AG10803 (cell line): Measurements from ENCODE around the gene SCGB1D2.

Experiments
- DNase-seq: peaks from one replicate; pipeline ENCODE4 v3.0.0; 2010; ENCODE audit warnings: low read depth
- H3K4me3 ChIP-seq: 2 replicates; pipeline ENCODE4 v1.5.1; 2011; ENCODE audit warnings: mild to moderate bottlenecking, low read length, control low read depth
- TF ChIP-seq, protein P1 (sequence below): conservative IDR thresholded peaks from 2 replicates; pipeline ENCODE4 v1.5.1; 2011; ENCODE audit warnings: mild to moderate bottlenecking, low read length, control low read depth, inconsistent platforms

Gene SCGB1D2

DNA sequence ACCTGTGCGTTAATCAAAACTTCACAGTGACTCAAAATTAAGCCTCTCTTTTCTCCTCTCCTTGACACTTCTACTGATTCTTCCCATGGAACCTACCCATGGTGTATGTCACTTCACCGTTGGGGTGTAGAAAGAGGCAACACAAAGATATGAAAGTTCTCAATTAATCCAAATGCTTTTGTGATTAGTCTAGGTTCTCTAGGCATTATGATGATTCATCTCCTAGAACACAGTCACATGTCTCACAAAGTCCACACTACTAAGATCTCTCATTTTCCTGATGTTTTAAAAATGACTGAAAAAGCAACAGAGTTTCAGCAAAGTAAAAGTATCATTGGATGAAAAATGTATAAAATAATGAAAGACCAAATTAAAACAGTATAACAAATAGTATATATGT, 14.2 kb downstream of the SCGB1D2 start:
- DNase-seq, result no peak
- no peak overlapping the region for H3K4me3 ChIP-seq
- TF ChIP-seq, protein P1, sequence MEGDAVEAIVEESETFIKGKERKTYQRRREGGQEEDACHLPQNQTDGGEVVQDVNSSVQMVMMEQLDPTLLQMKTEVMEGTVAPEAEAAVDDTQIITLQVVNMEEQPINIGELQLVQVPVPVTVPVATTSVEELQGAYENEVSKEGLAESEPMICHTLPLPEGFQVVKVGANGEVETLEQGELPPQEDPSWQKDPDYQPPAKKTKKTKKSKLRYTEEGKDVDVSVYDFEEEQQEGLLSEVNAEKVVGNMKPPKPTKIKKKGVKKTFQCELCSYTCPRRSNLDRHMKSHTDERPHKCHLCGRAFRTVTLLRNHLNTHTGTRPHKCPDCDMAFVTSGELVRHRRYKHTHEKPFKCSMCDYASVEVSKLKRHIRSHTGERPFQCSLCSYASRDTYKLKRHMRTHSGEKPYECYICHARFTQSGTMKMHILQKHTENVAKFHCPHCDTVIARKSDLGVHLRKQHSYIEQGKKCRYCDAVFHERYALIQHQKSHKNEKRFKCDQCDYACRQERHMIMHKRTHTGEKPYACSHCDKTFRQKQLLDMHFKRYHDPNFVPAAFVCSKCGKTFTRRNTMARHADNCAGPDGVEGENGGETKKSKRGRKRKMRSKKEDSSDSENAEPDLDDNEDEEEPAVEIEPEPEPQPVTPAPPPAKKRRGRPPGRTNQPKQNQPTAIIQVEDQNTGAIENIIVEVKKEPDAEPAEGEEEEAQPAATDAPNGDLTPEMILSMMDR, result no peak

DNA sequence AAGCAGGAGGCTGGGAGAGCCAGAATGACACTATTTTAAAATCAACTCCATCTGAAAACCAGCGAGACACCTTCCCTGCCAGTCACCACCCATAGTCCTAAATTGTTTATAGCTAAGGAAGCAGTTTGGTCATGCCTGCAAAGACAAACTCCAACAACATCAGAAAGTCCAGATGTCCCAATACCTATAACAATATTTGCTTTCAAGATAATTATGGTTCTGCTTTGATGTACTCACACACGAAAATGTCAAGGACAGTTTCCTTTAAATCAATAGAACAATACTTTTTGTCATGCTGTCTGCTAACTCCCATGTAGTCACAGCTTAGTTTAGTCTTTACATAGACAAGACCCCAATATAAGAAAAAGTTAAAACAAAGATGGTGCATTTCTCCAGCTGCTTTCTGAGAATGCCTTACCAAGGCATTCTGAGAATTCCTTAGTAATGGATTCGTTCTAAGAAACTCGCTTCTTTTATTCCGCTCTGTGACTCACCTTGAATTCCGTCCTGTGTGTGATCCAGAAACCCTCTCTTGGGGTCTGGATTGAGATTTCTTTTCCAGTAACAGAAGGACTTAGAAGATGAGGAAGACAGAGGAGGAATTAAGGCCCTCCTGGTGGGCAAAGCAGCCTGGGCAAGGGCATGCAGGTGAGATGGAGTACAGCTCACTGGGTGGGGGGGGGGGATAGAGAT, 18.4 kb downstream of the SCGB1D2 start:
- TF ChIP-seq, protein P1, result no peak
- no peak overlapping the region for H3K4me3 ChIP-seq
- no peak for DNase-seq

DNA sequence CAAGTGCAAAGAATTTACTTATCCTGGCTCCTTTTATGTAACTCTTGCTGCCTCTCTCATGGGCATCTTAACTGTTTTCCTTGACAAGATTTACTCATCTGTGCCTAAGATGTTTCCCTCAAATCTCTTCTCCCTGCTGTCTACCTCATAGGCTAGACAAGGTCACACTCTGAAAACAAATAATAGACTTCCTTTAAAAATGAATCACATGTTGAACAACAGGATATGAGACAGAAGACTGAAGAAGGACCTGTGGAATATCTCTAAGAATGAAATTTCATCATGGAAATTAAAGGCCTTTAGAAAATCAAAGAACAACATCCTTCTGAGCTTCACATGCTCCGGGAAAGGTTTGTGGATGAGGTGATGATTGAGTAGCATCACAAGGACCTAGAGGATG, 22.0 kb downstream of the SCGB1D2 start:
- no peak for DNase-seq
- no peak overlapping the region for H3K4me3 ChIP-seq
- TF ChIP-seq, protein P1, result no peak

DNA sequence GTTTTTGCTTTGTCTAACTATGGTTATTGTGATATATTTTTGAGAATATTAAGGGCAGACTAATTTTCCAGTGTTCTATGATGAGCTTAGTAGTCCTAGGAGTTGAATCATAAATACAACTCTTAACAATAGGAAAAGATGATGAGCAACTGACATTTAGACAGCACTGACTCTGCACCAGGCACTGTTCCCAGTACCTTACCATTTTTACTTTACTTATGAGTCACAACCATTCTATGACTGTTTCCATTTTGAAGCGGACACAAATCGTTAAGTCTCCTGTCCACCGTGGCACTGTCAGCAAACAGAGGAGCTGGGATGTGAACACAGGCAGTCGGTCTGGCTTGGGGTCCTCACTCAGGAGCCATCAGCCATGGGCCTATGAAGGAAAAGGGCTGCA, 24.5 kb downstream of the SCGB1D2 start:
- TF ChIP-seq, protein P1, result no peak
- H3K4me3 ChIP-seq, result no peak overlapping the region
- no peak for DNase-seq

DNA sequence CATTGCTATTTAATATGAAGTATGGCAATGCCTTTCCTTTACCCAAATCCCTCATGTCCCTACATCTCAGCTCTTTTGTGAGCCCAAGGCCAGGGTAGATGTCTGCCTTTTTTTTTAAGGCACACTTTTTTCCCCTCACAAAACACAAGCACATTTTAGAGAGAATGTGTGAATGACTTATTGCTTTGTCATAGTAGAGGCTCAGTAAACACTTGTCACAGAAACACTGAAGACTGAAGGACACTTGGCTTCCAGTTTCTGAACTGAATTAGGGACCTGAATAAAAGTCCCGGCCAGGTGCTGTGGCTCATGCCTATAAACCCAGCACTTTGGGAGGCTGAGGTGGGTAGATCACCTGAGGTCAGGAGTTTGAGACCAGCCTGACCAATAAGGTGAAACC, 25.0 kb downstream of the SCGB1D2 start:
- no peak overlapping the region for H3K4me3 ChIP-seq
- no peak for DNase-seq
- TF ChIP-seq, protein P1, result no peak

DNA sequence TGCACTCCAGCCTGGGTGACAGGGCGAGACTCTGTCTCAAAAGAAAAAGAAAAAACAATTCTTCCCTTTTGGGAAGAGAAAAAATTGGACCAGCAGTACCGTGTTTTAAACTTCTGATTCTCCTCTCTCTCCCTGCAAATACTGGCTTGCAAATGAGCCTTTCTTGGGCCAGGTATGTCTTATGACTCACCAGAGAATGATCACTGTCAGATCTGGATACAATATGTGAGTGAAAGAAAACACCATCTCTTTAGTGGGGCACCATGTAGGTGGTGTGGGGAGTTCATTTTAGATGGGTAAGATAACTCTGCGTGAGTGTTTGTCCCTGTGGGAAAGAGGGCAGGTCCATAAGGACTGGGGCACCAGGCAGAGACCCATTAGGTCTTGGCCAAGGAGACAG, 25.5 kb downstream of the SCGB1D2 start:
- H3K4me3 ChIP-seq, result no peak overlapping the region
- no peak for DNase-seq
- TF ChIP-seq, protein P1, result no peak

DNA sequence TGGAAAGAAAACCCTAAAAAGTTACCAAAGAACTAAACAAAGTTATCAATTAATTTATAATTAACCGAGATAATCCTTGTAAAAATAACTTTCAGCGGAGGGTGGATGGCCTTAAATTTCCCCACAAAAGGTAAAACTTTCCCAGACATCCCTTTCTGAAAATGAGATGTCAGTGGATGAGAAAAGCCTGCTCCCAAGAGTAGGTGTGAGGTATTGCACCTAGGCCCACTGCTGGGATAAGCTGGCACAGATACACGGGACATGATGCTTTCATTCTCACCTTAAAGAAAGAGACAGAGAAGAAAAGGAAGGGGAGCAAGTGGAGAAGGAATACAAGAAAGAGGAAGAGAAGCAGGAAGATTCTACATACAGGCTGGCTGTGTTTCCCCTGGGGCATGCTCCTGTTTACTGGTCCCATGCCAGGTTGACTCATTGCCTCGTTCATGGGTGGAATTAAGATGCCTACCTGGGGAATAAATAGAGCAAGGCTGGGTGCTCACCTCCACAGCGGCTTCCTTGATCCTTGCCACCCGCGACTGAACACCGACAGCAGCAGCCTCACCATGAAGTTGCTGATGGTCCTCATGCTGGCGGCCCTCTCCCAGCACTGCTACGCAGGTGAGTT, 27.7 kb downstream of the SCGB1D2 start, which contains the start of gene SCGB2A2:
Gene SCGB2A2, plus strand, starts transcription at position 505 of the 625 bp plus-strand sequence. Its CDS starts 59 bp downstream, at position 564.
- H3K4me3 ChIP-seq, result no peak within 1 kb of the TSS
- DNase-seq, result no peak
- TF ChIP-seq, protein P1, result no peak
